T-helper 1 cell treated with Interleukin-12 subunit alpha and Interleukin-12 subunit beta and Interleukin-4 antibody, amounts not matched to agents 30 ng/mL and 1 ng/mL, for 36 hours (primary cell): ENCODE measurements around the gene NPHS1. TPM values are rescaled to one million over a fixed set of nuclear protein-coding genes. Genes with fewer than 3 reads are reported as not detected.

Experiments used
- intact Hi-C: fragments of 100-400 bp; cut with micrococcal nuclease; formaldehyde crosslinking; loops from one replicate; pipeline ENCODE4 v1.15.1; 2024
- total RNA-seq: library from RNA; stranded (reverse); gene quantifications from 2 replicates; pipeline ENCODE4 v1.2.3, GENCODE V29; 2022

NPHS1 gene
- total RNA-seq, 1 donor from 2014 or later: not detected

DNA sequence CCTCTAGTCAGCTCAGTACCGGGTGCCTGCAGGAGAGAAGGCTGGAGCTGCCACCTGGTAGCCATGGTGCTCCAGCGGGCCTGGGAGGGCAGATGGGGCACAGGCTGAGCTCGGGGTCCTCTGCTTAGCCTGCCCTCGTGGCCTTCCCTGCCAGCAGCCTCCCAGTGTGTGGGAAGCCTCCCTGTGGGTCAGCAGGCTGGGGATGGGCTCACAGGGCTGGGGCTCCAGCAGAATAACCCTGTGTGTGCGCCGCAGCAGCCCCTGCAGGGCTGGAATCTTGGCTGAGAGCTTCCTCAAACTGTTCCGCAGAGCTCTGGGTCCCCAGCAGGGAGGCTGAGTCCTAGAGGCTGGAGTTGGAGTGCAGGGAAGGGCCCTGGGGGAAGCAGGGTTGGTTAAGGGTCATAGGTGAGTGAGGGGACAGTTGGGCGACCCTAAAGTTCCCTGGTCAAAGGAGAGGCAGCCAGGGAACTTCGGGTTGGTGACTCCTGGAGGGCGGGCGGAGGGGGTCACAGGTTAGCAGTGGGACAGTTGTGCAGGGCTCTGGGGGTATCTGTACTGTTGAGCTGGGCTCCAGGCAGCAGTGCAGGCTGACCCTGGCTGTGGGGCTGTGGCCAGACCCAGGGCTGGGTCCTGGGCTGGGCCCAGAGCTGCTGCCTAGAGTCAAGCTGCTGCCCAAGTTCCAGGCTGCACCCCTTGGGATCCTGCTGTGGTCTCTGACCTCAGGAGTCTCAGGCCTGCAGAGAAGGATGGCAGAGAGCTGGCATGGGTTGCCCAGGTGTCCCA is 62.9 kb downstream of the NPHS1 start:
- intact Hi-C loops: no loop called here

DNA sequence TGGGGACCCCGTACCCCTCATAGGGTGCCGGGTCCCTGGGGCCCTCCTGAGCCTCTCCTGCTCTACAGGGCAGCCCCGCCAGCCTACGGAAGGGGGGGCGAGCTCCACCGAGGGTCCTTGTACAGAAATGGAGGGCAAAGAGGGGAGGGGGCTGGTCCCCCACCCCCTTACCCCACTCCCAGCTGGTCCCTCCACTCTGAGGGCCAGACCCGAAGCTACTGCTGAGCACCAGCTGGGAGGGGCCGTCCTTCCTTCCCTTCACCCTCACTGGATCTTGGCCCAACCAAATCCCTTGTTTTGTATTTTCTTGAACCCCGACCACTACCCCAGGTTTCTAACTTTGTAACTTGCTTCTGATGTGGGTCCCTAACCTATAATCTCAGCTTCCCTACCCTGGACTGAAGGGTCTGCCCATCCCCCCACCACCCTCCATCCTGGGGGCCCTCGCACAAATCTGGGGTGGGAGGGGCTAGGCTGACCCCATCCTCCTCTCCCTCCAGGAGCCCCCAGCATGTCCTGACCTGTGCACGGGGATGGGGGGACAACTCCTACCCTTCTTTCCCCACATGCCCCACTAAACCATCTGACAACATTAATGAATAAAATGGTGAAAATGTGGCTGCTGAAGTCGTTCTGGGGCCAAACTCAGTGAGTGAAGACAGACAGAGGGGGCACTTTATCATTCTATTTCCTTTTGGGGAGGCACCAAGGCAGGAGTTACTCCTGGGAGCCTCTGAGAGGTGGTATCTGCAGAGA is 63.9 kb downstream of the NPHS1 start:
- intact Hi-C loops: no loop called here

DNA sequence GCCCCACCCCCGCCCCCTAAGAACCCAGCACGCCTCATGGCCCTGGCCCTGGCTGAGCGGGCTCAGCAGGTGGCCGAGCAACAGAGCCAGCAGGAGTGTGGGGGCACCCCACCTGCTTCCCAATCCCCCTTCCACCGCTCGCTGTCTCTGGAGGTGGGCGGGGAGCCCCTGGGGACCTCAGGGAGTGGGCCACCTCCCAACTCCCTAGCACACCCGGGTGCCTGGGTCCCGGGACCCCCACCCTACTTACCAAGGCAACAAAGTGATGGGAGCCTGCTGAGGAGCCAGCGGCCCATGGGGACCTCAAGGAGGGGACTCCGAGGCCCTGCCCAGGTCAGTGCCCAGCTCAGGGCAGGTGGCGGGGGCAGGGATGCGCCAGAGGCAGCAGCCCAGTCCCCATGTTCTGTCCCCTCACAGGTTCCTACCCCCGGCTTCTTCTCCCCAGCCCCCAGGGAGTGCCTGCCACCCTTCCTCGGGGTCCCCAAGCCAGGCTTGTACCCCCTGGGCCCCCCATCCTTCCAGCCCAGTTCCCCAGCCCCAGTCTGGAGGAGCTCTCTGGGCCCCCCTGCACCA is 65.0 kb downstream of the NPHS1 start:
- intact Hi-C loops: no loop called here

DNA sequence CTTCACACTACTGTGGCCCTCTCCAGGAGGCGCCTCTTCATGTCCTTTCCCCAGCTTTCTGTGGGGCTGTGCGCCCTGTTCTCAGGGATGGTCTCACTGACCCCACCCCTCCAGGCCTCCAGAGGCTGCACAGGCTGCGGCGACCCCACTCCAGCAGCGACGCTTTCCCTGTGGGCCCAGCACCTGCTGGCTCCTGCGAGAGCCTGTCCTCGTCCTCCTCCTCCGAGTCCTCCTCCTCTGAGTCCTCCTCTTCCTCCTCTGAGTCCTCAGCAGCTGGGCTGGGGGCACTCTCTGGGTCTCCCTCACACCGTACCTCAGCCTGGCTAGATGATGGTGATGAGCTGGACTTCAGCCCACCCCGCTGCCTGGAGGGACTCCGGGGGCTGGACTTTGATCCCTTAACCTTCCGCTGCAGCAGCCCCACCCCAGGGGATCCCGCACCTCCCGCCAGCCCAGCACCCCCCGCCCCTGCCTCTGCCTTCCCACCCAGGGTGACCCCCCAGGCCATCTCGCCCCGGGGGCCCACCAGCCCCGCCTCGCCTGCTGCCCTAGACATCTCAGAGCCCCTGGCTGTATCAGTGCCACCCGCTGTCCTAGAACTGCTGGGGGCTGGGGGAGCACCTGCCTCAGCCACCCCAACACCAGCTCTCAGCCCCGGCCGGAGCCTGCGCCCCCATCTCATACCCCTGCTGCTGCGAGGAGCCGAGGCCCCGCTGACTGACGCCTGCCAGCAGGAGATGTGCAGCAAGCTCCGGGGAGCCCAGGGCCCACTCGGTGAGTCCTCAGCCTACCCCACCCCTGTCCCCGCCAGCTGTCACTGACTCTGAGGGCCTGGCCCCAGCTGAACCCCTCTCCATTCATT is 65.8 kb downstream of the NPHS1 start:
- intact Hi-C loops: no loop called here

DNA sequence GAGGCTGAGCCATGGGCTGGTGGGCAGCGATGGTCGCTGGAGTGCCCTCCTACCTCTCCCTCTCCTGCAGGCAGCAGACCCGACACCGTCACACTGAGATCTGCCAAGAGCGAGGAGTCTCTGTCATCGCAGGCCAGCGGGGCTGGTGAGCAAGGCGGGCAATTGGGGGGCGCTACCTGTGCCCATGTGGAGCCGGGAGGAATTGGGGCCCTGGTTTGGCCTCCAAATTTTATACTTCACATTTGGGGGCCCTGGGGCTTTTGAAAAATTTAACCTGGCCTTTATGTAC is 67.0 kb downstream of the NPHS1 start:
- intact Hi-C loops: no loop called here

DNA sequence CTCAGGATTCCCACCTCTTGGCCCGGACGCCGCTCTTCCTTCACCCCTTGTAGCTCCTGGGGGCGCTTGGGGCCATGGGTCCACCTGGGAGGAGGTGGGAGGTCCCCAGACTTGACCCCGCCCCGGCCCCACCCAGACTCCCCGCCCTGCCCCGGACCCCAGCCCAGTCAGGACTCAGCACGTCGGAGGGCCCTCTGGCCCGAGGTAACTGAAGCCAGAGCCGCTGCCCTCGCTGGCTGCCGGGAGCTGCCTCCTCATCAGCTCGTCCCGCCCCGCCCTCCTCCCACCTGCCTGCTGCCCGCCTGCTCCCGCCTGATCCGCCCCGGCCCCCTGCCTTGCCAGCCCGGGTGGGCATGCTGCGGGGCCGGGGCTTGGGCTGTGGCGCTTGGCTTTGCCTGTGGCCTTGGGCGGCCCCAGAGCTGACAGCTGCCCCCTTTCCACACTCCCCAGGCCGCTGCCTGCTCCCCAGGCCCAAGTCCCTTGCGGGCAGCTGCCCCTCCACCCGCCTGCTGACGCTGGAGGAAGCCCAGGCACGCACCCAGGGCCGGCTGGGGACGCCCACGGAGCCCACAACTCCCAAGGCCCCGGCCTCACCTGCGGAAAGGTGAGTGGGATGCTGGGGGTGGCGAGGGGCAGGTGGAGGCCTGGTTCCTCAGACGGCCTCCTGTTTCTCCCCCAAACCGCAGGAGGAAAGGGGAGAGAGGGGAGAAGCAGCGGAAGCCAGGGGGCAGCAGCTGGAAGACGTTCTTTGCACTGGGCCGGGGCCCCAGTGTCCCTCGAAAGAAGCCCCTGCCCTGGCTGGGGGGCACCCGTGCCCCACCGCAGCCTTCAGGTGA is 67.6 kb downstream of the NPHS1 start:
- intact Hi-C loops: no loop called here

DNA sequence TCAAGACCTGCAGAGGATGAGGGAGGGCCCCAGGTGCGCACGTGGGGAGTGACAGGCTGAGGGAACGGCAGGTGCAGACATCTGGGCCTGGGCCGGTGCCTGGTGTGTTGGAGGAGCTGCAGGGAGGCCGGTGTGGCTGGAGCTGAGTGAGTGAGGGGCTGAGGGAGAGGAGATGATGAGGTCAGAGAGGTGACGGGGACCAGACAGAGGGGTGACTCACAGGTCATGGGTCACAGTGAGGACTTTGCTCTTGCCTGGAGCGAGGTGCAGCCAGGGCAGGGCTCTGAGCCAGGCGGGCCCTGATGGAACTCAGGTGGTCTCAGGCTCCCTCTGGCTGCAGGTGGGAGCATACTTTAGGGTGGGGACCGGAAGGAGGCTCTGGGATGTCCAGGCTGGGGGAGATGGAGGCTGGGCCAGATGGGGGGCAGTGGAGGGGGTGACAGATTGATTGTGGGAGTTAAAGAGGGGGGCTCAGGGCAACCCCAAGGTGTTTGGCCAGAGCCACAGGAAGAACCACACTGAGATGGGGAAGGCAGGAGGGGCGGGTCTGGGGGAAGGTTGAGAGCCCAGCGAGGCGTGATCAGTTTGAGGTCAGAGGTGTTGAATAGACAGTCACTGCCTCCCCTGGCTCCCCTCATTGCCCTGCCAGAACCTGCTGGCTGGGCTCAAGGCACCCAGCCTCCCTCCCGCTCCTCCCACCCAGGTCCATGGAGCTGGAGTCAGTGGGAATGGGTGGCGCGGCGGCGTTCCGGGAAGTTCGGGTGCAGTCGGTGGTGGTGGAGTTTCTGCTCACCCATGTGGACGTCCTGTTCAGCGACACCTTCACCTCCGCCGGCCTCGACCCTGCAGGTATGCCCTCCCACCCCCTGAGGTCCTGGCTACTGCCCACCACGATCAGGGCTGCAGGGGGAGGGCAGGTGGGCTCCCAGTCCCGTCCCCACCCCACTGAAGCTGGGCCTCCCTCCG is 68.6 kb downstream of the NPHS1 start:
- intact Hi-C loops: no loop called here

DNA sequence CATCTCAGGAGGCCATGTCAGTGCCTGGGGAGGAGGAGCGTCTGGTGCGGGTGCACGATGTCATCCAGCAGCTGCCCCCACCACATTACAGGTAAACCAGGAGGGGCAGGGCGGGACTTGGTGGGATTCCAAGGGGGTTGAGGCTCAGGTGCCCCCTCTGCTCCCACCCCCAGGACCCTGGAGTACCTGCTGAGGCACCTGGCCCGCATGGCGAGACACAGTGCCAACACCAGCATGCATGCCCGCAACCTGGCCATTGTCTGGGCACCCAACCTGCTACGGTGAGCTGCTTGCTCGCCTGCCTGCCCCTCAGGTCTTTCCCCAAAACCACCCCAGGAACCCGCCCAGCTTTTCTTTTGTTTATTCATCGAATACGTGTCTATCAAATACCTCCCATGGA is 69.7 kb downstream of the NPHS1 start:
- intact Hi-C loops: no loop called here

DNA sequence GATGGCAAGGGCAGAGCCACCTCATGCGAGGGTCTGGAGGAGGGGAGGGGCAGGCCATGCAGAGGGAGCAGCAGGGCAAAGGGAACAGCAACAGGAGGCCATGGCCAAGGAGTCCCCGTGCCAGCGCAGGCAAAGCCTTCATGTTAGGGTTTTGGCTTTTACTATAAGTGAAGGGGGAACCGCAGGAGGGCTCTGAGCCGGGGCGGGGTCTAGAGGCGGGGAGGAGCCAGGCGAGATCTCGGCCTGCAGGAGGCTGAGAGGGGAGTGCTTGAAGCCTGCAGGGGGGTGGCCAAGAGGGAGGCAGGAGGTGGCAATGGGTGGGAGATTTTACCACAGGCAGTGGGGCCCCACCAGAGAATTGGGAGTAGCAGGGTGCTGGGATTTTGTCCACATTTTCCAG is 70.7 kb downstream of the NPHS1 start:
- intact Hi-C loops: no loop called here

DNA sequence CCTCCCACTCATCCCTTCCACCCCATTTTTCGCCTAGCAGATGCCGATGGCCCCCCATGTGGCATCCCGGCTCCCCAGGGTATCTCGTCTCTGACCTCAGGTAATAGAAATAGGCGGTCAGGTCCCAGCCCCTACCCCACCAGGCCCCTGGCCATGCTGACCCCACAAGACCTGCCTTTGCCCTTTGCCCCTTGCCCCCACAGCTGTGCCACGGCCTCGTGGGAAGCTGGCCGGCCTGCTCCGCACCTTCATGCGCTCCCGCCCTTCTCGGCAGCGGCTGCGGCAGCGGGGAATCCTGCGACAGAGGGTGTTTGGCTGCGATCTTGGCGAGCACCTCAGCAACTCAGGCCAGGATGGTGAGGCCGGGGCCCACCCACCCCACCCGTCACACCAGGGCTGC is 71.6 kb downstream of the NPHS1 start:
- intact Hi-C loops: no loop called here

DNA sequence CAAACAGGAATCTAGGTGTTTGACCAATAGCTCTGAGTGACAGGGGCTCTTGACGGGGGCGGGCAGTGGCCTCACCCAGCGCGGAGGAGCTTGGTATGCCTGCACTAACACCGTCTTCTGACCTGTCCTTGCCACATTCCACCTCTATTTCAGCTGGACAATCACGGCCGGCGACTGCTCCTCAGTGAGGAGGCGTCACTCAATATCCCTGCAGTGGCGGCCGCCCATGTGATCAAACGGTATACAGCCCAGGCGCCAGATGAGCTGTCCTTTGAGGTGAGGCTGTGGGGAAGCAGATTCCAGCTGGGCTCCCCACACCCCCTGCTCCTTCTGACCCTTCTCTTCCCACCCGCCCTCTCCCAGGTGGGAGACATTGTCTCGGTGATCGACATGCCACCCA is 72.2 kb downstream of the NPHS1 start:
- intact Hi-C loops: no loop called here

DNA sequence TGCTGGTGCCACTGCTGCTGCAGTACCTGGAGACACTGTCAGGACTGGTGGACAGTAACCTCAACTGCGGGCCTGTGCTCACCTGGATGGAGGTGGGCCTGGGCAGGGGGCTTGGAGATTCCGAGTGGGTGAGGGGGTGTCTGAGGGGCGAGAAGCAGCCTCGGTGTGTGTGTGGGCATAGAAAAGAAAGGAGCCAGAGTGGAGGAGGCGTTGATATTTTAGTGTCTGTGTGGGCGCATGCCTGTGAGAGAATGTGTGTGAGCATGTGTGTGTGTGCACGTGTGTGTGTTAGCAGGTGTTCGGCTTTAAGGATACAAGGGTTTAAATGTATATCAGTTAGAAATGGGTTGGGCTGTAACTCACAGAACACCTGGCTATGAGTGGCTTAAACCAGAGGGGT is 73.3 kb downstream of the NPHS1 start:
- intact Hi-C loops: no loop called here

DNA sequence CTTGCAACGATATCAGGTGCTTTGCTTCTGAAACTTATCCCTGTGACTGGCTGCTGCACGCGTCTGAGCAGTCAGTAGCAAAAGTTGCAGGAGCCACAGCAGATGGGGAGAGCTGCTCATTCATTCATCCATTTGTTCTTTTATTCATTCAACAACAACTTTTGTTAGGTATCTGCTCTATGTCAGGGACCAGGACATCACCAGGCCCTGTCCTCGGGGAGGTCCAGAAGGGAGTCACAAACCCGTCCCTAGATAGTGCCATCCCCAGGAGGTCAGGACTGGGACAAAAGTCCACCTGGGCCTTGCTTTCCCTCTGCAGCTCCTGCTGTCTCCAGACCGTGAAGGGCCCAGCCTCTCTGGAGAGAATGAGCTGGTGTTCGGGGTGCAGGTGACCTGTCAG is 74.3 kb downstream of the NPHS1 start:
- intact Hi-C loops: no loop called here

DNA sequence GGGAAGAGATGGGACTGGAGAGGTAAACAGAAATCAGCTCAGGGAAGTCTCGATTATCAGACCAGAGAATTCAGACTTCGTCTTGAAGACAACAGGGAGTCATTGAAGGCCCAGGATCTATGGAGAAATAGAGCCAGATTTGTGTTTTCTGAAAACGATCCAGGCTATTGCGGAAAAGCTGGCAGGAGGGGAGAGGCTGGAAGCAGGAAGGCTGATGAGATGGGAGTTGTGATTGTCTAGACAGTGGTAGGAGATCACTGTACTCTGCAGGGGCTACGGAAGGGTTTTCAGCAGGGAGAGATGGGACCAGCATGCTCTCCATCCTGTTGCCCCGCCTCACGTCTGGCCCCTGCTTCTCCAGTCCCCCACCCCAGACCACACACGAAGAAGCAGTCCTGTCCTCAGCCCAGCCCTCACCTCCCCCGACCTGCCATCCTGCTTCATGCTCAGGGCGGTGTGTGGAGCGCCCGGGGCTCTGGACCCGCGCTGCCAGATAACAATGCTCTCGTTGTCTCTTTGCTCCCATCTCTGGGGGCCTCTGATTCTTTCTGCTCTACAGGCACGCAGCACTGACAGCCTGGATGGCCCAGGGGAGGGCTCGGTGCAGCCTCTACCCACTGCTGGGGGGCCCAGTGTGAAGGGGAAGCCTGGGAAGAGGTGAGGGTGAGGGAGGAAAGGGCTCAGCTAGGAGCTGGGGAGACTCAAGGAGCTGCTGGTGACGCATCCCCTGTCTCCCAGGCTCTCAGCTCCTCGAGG is 75.0 kb downstream of the NPHS1 start:
- intact Hi-C loops: no loop called here

DNA sequence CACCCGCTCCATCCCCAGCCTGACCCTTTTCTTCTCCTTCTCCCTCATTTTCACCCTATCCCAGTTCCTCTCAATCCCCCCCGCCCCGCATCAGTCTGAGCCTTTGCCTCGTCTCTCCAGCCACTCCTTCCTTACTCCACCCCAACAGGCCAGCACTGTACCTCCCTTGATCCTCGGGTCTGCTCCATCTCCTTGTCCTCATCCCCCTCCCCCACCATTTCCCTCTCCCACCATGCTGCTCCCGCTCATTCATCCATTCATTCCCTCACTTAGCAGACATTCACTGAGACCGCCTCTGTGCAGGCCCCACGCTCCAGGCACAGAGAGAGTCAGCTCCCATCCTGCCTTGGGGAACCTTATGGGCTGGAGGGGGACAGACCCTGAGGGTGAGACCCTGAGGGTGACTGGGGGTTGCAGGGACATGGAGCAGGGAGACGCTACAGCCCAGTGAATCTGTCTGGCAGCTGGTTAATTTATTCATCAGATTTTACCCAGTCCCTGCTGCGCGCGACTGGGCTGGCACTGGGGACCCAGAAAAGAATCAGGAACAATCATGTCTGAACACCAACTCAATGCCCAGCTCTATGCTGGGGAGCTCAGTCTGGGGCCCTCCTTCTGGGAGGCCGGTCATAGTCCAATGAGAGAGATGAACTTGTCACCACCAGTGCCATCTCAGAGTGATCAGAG is 76.1 kb downstream of the NPHS1 start:
- intact Hi-C loops: no loop called here
